Endothelial cell of umbilical vein (primary cell): ENCODE measurements around the gene MAP3K13. TPM values are rescaled to one million over a fixed set of nuclear protein-coding genes. Genes with fewer than 3 reads are reported as not detected.

Experiments used
- BruUV-seq: library from RNA; stranded (reverse); fragments of 400-500 nt; replicated peaks from 2 replicates; lab custom pipeline; 2021; lab: Mats Ljungman, UMichigan
- CTCF ChIA-PET: fragments of 300-600, 350-600 bp; sonication (Branson Sonifier 250); formaldehyde crosslinking; loops from one replicate; lab custom pipeline; 2021; ENCODE audit warnings: antibody characterized with exemption, inconsistent platforms; lab: Charles Lee
- POLR2A ChIA-PET: fragments of 300-600, 350-600 bp; sonication (Branson Sonifier 250); formaldehyde crosslinking; loops from one replicate; lab custom pipeline; 2021; ENCODE audit warnings: antibody characterized with exemption, inconsistent platforms; lab: Charles Lee
- DNase-seq: peaks from one replicate; pipeline ENCODE4 v3.0.0-alpha.2; 2011; ENCODE audit warnings: low read depth, low spot score
- FAIRE-seq: peaks from 2 replicates; lab custom pipeline; 2011; peaks lifted over from hg19 to GRCh38; lab: Jason Lieb, UNC
- H2AFZ ChIP-seq: 2 replicates; pipeline ENCODE4 v1.6.0; 2012; ENCODE audit warnings: low read depth, low read length, control low read depth, inconsistent platforms
- H3K27ac ChIP-seq: 2 replicates; pipeline ENCODE4 v1.5.1; 2011; ENCODE audit warnings: low read depth, mild to moderate bottlenecking, control low read depth, low read length, moderate library complexity; ENCODE audit not compliant: insufficient read depth
- H3K27me3 ChIP-seq, 2 experiments: 2 replicates each; pipeline versions ENCODE4 v1.6.0 to v1.6.1; 2011; ENCODE audit warnings: low read length in 2 of 2, mixed read lengths in 1 of 2; ENCODE audit not compliant: control insufficient read depth in 2 of 2, insufficient read depth in 2 of 2
- H3K36me3 ChIP-seq, 2 experiments: 2 replicates in 1 of 2; 3 replicates in 1 of 2; pipeline ENCODE4 v1.5.1; 2011; ENCODE audit warnings: low read length in 2 of 2, mild to moderate bottlenecking in 1 of 2, moderate library complexity in 1 of 2; ENCODE audit not compliant: control insufficient read depth in 2 of 2, insufficient read depth in 2 of 2; ENCODE audit errors: extremely low read depth in 1 of 2
- H3K4me1 ChIP-seq: 3 replicates; pipeline ENCODE4 v1.5.1; 2011; ENCODE audit warnings: mild to moderate bottlenecking, low read length; ENCODE audit not compliant: control insufficient read depth, insufficient read depth; ENCODE audit errors: extremely low read depth
- H3K4me2 ChIP-seq: 2 replicates; pipeline ENCODE4 v1.6.1; 2011; ENCODE audit warnings: low read length, control low read depth, mixed read lengths; ENCODE audit not compliant: insufficient read depth
- H3K4me3 ChIP-seq, 3 experiments: fragments of 200-600 bp in 1 of 3; sonication (generic), shearing (Covaris generic) in 1 of 3; replicated peaks in 1 of 3; 2 replicates each; pipeline ENCODE4 v1.5.1; 2011 to 2016; ENCODE audit warnings: control low read depth in 3 of 3, low read length in 3 of 3, mild to moderate bottlenecking in 2 of 3, inconsistent platforms in 1 of 3, low read depth in 1 of 3, moderate library complexity in 1 of 3; ENCODE audit not compliant: insufficient read depth in 1 of 3
- H3K79me2 ChIP-seq: 2 replicates; pipeline ENCODE4 v1.6.0; 2012; ENCODE audit warnings: low read length, inconsistent platforms; ENCODE audit not compliant: control insufficient read depth, insufficient read depth
- H3K9ac ChIP-seq: replicated peaks from 2 replicates; pipeline ENCODE3; 2011; ENCODE audit warnings: low read length, control low read depth; ENCODE audit not compliant: insufficient read depth; ENCODE audit errors: extremely low read depth
- H3K9me1 ChIP-seq: replicated peaks from 3 replicates; pipeline ENCODE4 v1.6.0; 2011; ENCODE audit warnings: mild to moderate bottlenecking, low read length; ENCODE audit not compliant: control insufficient read depth, insufficient read depth; ENCODE audit errors: extremely low read depth
- H3K9me3 ChIP-seq: replicated peaks from 2 replicates; pipeline ENCODE4 v1.5.1; 2012; ENCODE audit warnings: low read length, inconsistent platforms; ENCODE audit not compliant: control insufficient read depth, insufficient read depth
- H4K20me1 ChIP-seq: replicated peaks from 2 replicates; pipeline ENCODE3; 2011; ENCODE audit warnings: mild to moderate bottlenecking, low read length; ENCODE audit not compliant: control insufficient read depth, insufficient read depth; ENCODE audit errors: extremely low read depth
- CTCF ChIP-seq, 2 donors: IDR thresholded peaks; 1 replicate in 1 of 2; 2 replicates in 1 of 2; pipeline ENCODE4 v1.5.1; 2011; ENCODE audit warnings: low read length in 2 of 2, mild to moderate bottlenecking in 2 of 2, moderate library complexity in 2 of 2, control low read depth in 1 of 2, inconsistent platforms in 1 of 2, low read depth in 1 of 2; ENCODE audit not compliant: insufficient read depth in 1 of 2; ENCODE audit errors: extremely low read depth in 1 of 2
- EZH2 ChIP-seq: IDR thresholded peaks from 2 replicates; pipeline ENCODE4 v1.6.1; 2012; ENCODE audit warnings: borderline replicate concordance, low read depth, mild to moderate bottlenecking, moderate library complexity, low read length, inconsistent platforms; ENCODE audit not compliant: severe bottlenecking
- FOS ChIP-seq: IDR thresholded peaks from 2 replicates; pipeline ENCODE4 v1.6.1; 2011; ENCODE audit warnings: mild to moderate bottlenecking, low read length, moderate library complexity, borderline replicate concordance; ENCODE audit not compliant: insufficient read depth
- GATA2 ChIP-seq: IDR thresholded peaks from 2 replicates; pipeline ENCODE4 v1.7.0; 2011; ENCODE audit warnings: low read depth, mild to moderate bottlenecking, moderate library complexity, mixed read lengths, low read length; ENCODE audit not compliant: insufficient read length, insufficient read depth
- JUN ChIP-seq: IDR thresholded peaks from 2 replicates; pipeline ENCODE4 v1.6.1; 2011; ENCODE audit warnings: borderline replicate concordance, low read depth; ENCODE audit not compliant: insufficient read length, insufficient read depth
- MAX ChIP-seq: IDR thresholded peaks from 2 replicates; pipeline ENCODE4 v1.6.1; 2011; ENCODE audit not compliant: insufficient read depth, insufficient read length
- MYC ChIP-seq: IDR thresholded peaks from one replicate; pipeline ENCODE4 v1.6.1; 2011; ENCODE audit warnings: mild to moderate bottlenecking, low read depth, low read length
- POLR2A ChIP-seq: IDR thresholded peaks from 2 replicates; pipeline ENCODE4 v1.6.1; 2012; ENCODE audit warnings: low read depth, mild to moderate bottlenecking, control low read depth, low read length
- POLR2AphosphoS5 ChIP-seq: IDR thresholded peaks from 2 replicates; pipeline ENCODE4 v1.6.1; 2012; ENCODE audit warnings: low read depth, mild to moderate bottlenecking, control low read depth, low read length, moderate library complexity; ENCODE audit not compliant: insufficient read depth
- dilution Hi-C: fragments of 300-500 bp; cut with MboI; formaldehyde crosslinking; loops from one replicate; pipeline ENCODE4 v1.15.0; 2019; ENCODE audit warnings: low sequenced_read_pairs; ENCODE audit not compliant: extremely low pct_ligation_motif_present
- intact Hi-C: fragments of 100-400 bp; cut with micrococcal nuclease; formaldehyde crosslinking; loops from one replicate; pipeline ENCODE4 v1.10.0; 2022
- polyA plus RNA-seq, 4 experiments: library from polyadenylated mRNA; depleted of rRNA in 3 of 4; stranded (reverse) in 3 of 4; unstranded in 1 of 4; fragments of >200 nt; gene quantifications; 2 replicates each; pipeline versions ENCODE4 v1.2.1 to v1.2.3, GENCODE V29; 2011 to 2012; ENCODE audit warnings: missing spikeins in 1 of 4
- total RNA-seq: library from RNA; stranded (reverse); gene quantifications from 2 replicates; pipeline ENCODE4 v1.2.3, GENCODE V29; 2021

Gene MAP3K13
- total and polyA plus RNA-seq, 2 donors (not counting 3 experiments of a cell fraction or from before 2014, with no cell fraction given), result 6.2 to 15.4 TPM

- CTCF ChIA-PET, result interaction anchor here (0.7 to 1.3 kb wide), 3 partner anchors 14 to 21 kb away, joined by 3 to 5 read pairs (median 4); no protein-coding TSS in a partner anchor
- no peaks in the 10 kb centered on the region for H3K36me3 ChIP-seq
- H3K9me3 ChIP-seq, result no peaks in the 10 kb centered on the region
- no peak for FAIRE-seq
- POLR2A ChIA-PET, result no interaction called here
- no peak overlapping the region for H3K4me3 ChIP-seq
- no peaks in the 10 kb centered on the region for H3K9me1 ChIP-seq
- BruUV-seq, result no TSS peak
- DNase-seq, result no peak
- H3K27me3 ChIP-seq, result no peaks in the 10 kb centered on the region
- intact Hi-C loops (no loop called here), dilution Hi-C loops (no loop called here)
- no peaks in the 10 kb centered on the region for H3K79me2 ChIP-seq
- H3K9ac ChIP-seq, result no peak overlapping the region
- H4K20me1 ChIP-seq, result no peaks in the 10 kb centered on the region
- no peak overlapping the region for H3K4me2 ChIP-seq
- no peak overlapping the region for H2AFZ ChIP-seq
- H3K4me1 ChIP-seq, result no peaks in the 10 kb centered on the region
- H3K27ac ChIP-seq, result no peak overlapping the region
- no peak for TF ChIP-seq GATA2
- TF ChIP-seq MYC, result no peak
- no peak for TF ChIP-seq CTCF (IDR thresholded peaks at IDR 0.05; ENCODE audit: extremely low read depth in 1 of 2, insufficient read depth in 1 of 2, low read depth in 1 of 2, low read length in 2 of 2)
- TF ChIP-seq POLR2A, result no peak
- TF ChIP-seq FOS, result no peak
- TF ChIP-seq EZH2, result no peak
- TF ChIP-seq POLR2AphosphoS5, result no peak
- TF ChIP-seq MAX, result no peak
- TF ChIP-seq JUN, result no peak
These were observed 77.0 kb downstream of the MAP3K13 start for GRCh38 chr3:185439745-185440466.
